Testis (tissue), 2 donors: ENCODE results near the gene PTPRN2.

Experiments used
- POLR2A ChIP-seq: fragments of 450-650 bp; IDR thresholded peaks from one replicate; pipeline ENCODE4 v1.6.1; 2017; ENCODE audit warnings: antibody characterized with exemption, mild to moderate bottlenecking, moderate library complexity
- TF ChIP-seq, protein P1 (sequence below), 3 experiments: fragments of 450-650 bp in 2 of 3; fragments of 200-600 bp in 1 of 3; sonication (generic) in 1 of 3; IDR thresholded peaks; one replicate each; pipeline ENCODE4 v1.5.1; 2016 to 2019; ENCODE audit warnings: antibody characterized with exemption in 3 of 3, mild to moderate bottlenecking in 2 of 3, moderate library complexity in 1 of 3

DNA sequence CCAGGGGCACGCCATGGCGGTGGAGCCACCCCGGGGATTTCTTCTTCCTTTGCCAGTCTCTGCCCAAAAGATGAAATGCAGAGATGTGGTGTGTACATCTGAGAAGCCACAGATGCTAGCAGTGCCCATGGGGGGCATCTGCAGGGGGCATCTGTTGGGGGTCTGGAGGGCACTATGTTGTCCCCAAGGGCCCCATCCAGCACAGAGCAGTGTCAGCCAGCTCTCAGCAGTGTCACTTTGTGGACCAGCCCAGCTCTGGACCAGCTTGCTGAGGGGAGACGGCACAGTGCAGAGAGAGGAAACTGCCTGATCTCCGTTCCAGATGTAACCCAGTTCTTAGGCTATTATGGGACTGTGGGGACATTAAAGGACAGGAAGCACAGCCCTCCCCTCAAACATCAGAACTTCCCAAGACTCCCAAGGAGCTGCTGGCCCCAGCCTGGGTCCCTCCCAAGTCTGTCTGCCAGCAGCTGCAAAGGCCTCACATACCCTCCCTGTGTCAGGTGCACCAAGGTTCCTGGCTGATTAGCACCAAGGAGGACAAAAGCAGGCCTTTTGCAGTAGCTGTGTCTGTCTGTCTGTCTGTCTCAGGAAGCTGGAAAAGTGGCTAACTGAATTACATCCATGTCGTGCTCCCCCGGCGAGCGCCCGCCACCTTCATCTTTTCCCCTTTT, 536.5 kb downstream of the PTPRN2 start:
- TF ChIP-seq, protein P1, sequence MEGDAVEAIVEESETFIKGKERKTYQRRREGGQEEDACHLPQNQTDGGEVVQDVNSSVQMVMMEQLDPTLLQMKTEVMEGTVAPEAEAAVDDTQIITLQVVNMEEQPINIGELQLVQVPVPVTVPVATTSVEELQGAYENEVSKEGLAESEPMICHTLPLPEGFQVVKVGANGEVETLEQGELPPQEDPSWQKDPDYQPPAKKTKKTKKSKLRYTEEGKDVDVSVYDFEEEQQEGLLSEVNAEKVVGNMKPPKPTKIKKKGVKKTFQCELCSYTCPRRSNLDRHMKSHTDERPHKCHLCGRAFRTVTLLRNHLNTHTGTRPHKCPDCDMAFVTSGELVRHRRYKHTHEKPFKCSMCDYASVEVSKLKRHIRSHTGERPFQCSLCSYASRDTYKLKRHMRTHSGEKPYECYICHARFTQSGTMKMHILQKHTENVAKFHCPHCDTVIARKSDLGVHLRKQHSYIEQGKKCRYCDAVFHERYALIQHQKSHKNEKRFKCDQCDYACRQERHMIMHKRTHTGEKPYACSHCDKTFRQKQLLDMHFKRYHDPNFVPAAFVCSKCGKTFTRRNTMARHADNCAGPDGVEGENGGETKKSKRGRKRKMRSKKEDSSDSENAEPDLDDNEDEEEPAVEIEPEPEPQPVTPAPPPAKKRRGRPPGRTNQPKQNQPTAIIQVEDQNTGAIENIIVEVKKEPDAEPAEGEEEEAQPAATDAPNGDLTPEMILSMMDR (IDR thresholded peaks at IDR 0.05), result no peak
- no peak for TF ChIP-seq POLR2A
